ENCODE results near the gene IL37. TPM values are rescaled to one million over a fixed set of nuclear protein-coding genes. Genes with fewer than 3 reads are reported as not detected.

Gene IL37
- total RNA-seq, 1 experiment from 2014 or later = 2.6 TPM

DNA sequence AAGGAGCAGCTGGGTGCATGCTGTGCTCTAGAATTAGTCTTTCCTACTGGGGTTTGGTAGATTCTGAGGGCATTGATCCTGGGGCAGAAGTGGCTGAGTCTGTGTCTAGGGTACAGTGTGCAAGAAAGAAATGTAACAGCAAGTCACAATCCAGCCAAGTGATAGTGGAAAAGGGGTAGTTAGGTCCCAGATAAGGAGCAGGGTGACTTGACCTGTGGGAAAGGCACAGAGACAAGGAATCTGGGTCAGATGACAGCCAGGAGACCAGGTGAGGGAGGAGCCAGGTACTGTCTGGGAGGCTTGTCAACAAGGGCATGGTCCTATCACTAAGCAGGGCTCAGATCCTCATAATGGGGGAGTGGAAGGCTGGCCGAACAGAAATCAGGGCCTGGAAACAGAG is 8.1 kb downstream of the IL37 start:
- ChIA-PET CTCF (no interaction called here), POLR2A (ENCODE audit: unreplicated experiment) (no interaction called here)
- Histone ChIP-seq H3K79me2 (ENCODE audit: low read length) (no peaks in the 10 kb centered on the region), H3K27me3 (ENCODE audit: low read length) (no peaks in the 10 kb centered on the region), H3K4me1 (ENCODE audit: insufficient read depth, low read length) (peaks cover 19% of the 10 kb centered on the region), H2AFZ (ENCODE audit: low read length) (no peak overlapping the region), H3K9me2 (replicated peaks; ENCODE audit: low read length) (no peaks in the 10 kb centered on the region), H3F3A (ENCODE audit: low read length, unreplicated experiment) (no peaks in the 10 kb centered on the region), H3K4me3 (ENCODE audit: low read length) (no peak overlapping the region), H3K9me3 (ENCODE audit: low read length) (no peaks in the 10 kb centered on the region), H4K20me1 (ENCODE audit: low read length) (no peaks in the 10 kb centered on the region), H3K4me2 (ENCODE audit: low read length) (no peak overlapping the region), H3K36me3 (ENCODE audit: low read depth, low read length) (no peaks in the 10 kb centered on the region), H3K9ac (ENCODE audit: low read length) (no peak overlapping the region), H3K27ac (ENCODE audit: low read length) (no peak overlapping the region)
- ATAC-seq (no peak), DNase-seq (no peak)
- intact Hi-C loops (cut with micrococcal nuclease) = no loop called here
- TF ChIP-seq EZH2phosphoT487 (IDR thresholded peaks at IDR 0.05; ENCODE audit: borderline replicate concordance, low read length) = no peak
- TF ChIP-seq CTCF (conservative IDR thresholded peaks at IDR 0.05; ENCODE audit: low read depth, low read length) = no peak
- no peak for TF ChIP-seq EZH2 (IDR thresholded peaks at IDR 0.05; ENCODE audit: low read length, unreplicated experiment)
- BruUV-seq (replicated peaks) = no TSS peak

DNA sequence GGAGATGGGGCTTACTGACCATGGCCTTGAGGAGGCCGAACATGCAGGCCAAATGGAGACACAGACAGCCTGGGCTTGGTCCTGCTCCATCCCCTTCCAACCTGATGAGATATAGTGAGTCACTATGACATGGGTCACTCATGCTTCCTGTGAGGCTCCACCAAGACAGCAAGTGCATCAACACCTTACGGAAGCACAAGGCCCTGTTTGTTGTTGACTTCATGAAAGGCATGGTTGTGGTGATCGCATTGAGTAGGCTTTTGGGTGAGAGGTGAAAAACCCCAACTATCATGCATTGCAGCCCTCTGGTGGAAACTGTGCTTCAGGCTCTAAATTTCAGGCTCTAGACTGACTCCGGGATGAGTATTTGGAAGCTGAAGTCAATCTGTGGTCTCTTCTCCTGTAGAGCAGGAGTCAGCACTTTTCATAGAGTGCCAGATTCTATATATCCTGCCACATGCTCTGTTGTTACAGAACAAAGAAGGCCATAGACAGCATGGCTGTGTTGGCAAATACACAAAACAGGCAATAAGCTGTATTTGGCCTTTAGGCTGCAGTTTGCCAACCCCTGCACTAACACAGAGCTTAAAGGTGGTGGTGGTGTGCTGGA is 10.1 kb downstream of the IL37 start:
- Histone ChIP-seq H3K27ac (ENCODE audit: low read length) (peak overlapping the region; percentile 85), H3F3A (ENCODE audit: low read length, unreplicated experiment) (no peaks in the 10 kb centered on the region), H4K20me1 (ENCODE audit: low read length) (no peaks in the 10 kb centered on the region), H3K9me2 (replicated peaks; ENCODE audit: low read length) (no peaks in the 10 kb centered on the region), H3K27me3 (ENCODE audit: low read length) (no peaks in the 10 kb centered on the region), H3K36me3 (ENCODE audit: low read depth, low read length) (no peaks in the 10 kb centered on the region), H3K9me3 (ENCODE audit: low read length) (no peaks in the 10 kb centered on the region), H3K4me3 (ENCODE audit: low read length) (no peak overlapping the region), H3K79me2 (ENCODE audit: low read length) (no peaks in the 10 kb centered on the region), H2AFZ (ENCODE audit: low read length) (peak overlapping the region; percentile 27; the same call in 1 of the 2 replicates), H3K4me2 (ENCODE audit: low read length) (peak overlapping the region; percentile 21), H3K4me1 (ENCODE audit: insufficient read depth, low read length) (peaks cover 19% of the 10 kb centered on the region), H3K9ac (ENCODE audit: low read length) (peak overlapping the region; percentile 52)
- BruUV-seq (replicated peaks) = no TSS peak
- ATAC-seq (peak; percentile 93), DNase-seq (peak; percentile 91)
- POLR2A ChIA-PET (ENCODE audit: unreplicated experiment) = no interaction called here
- TF ChIP-seq CTCF (conservative IDR thresholded peaks at IDR 0.05; ENCODE audit: low read depth, low read length) = peak; percentile 57
- no peak for TF ChIP-seq EZH2phosphoT487 (IDR thresholded peaks at IDR 0.05; ENCODE audit: borderline replicate concordance, low read length)
- CTCF ChIA-PET = no interaction called here
- intact Hi-C loops (cut with micrococcal nuclease) = no loop called here

GRCh38 chr2:112921982-112922381 is 11.0 kb downstream of the IL37 start:
- CTCF ChIA-PET = no interaction called here
- no peaks in the 10 kb centered on the region for H4K20me1 ChIP-seq (ENCODE audit: low read length)
- no peaks in the 10 kb centered on the region for H3K36me3 ChIP-seq (ENCODE audit: low read depth, low read length)
- H3K9me2 ChIP-seq (replicated peaks; ENCODE audit: low read length) = no peaks in the 10 kb centered on the region
- H3K9me3 ChIP-seq (ENCODE audit: low read length) = no peaks in the 10 kb centered on the region
- TF ChIP-seq EZH2 (IDR thresholded peaks at IDR 0.05; ENCODE audit: low read length, unreplicated experiment) (no peak), EZH2phosphoT487 (IDR thresholded peaks at IDR 0.05; ENCODE audit: borderline replicate concordance, low read length) (no peak), CTCF (conservative IDR thresholded peaks at IDR 0.05; ENCODE audit: low read depth, low read length) (no peak)
- H3K4me1 ChIP-seq (ENCODE audit: insufficient read depth, low read length) = peaks cover 19% of the 10 kb centered on the region
- H3K4me3 ChIP-seq (ENCODE audit: low read length) = no peak overlapping the region
- H3K27ac ChIP-seq (ENCODE audit: low read length) = peak overlapping the region; percentile 85
- H3K9ac ChIP-seq (ENCODE audit: low read length) = peak overlapping the region; percentile 48; the same call in 1 of the 2 replicates
- no peaks in the 10 kb centered on the region for H3K79me2 ChIP-seq (ENCODE audit: low read length)
- POLR2A ChIA-PET (ENCODE audit: unreplicated experiment) = no interaction called here
- no peak overlapping the region for H2AFZ ChIP-seq (ENCODE audit: low read length)
- BruUV-seq (replicated peaks) = no TSS peak
- H3F3A ChIP-seq (ENCODE audit: low read length, unreplicated experiment) = no peaks in the 10 kb centered on the region
- DNase-seq (no peak), ATAC-seq (no peak)
- intact Hi-C loops (cut with micrococcal nuclease) = no loop called here
- no peak overlapping the region for H3K4me2 ChIP-seq (ENCODE audit: low read length)
- no peaks in the 10 kb centered on the region for H3K27me3 ChIP-seq (ENCODE audit: low read length)

Data from PC-3 (cell line).